Epithelial cell of esophagus (primary cell): ENCODE data around the gene HMOX2.

Experiments used
- DNase-seq: peaks from one replicate; pipeline ENCODE4 v3.0.0; 2010; ENCODE audit warnings: low read depth
- H3K4me3 ChIP-seq: 2 replicates; pipeline ENCODE4 v1.5.1; 2011; ENCODE audit warnings: mild to moderate bottlenecking, low read length, control low read depth
- CTCF ChIP-seq: IDR thresholded peaks from 2 replicates; pipeline ENCODE4 v1.5.1; 2011; ENCODE audit warnings: low read depth, mild to moderate bottlenecking, low read length, control low read depth, inconsistent platforms; ENCODE audit not compliant: insufficient read depth; ENCODE audit errors: missing control alignments

Gene HMOX2

DNA sequence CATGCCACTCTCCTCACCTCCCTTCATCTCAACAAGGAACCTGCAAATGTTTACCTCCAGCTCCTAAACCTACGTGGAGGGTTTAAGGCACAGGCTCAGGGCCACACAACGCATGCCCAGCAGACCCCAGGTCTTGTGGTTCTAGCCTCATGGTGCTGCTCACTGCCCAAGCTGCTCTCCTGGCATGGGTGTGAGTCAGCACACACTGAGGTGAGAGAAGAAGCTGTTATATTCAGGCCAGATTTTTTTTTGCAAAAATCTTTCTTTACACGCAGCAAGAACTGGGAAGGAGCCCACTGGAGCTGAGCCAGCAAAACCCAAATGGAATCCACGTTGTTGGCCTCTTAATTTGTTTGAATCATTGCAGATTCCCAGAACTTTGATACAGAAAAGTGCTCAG is 74.4 kb downstream of the HMOX2 start:
- no peak overlapping the region for H3K4me3 ChIP-seq
- no peak for DNase-seq
- no peak for TF ChIP-seq CTCF

- no peak overlapping the region for H3K4me3 ChIP-seq
- TF ChIP-seq CTCF, result no peak
- no peak for DNase-seq
Measured at GRCh38 chr16:4552541-4552940, 76.3 kb downstream of the HMOX2 start.

- peak; percentile 22 for DNase-seq
- no peak within 1 kb of the TSS for H3K4me3 ChIP-seq
- TF ChIP-seq CTCF, result no peak
Measured at GRCh38 chr16:4556112-4556511, 79.9 kb downstream of the HMOX2 start, which contains the start of gene C16orf96. C16orf96 (plus strand) TSS chr16:4556340; CDS start chr16:4556490, 150 bp downstream.

DNA sequence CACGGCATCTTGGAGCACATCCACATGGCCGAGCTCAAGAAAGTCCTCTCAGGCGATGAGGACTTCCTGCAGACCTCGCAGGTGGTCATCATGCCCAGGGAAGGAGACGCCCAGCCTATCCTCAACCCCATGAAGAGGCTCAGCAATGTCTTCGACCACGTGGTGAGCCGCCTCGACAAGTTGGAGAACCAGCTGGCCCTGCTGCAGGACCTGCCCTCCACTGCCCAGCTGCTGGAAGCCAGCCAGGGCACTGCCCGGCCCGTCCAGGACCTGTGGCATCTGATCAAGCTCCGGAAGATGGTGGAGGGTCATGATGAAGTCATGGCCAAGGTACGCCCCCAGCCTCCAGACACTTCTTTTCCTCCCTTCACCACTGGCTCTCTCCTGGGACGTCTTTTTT is 80.4 kb downstream of the HMOX2 start:
- DNase-seq, result no peak
- H3K4me3 ChIP-seq, result no peak overlapping the region
- no peak for TF ChIP-seq CTCF

GRCh38 chr16:4557973-4558372 is 81.8 kb downstream of the HMOX2 start:
- TF ChIP-seq CTCF, result no peak
- no peak for DNase-seq
- H3K4me3 ChIP-seq, result no peak overlapping the region
